ENCODE results near the gene PAFAH2. TPM values are rescaled to one million over a fixed set of nuclear protein-coding genes. Genes with fewer than 3 reads are reported as not detected.

The PAFAH2 gene
- total RNA-seq, 1 donor from 2014 or later, result 11.3 TPM

DNA sequence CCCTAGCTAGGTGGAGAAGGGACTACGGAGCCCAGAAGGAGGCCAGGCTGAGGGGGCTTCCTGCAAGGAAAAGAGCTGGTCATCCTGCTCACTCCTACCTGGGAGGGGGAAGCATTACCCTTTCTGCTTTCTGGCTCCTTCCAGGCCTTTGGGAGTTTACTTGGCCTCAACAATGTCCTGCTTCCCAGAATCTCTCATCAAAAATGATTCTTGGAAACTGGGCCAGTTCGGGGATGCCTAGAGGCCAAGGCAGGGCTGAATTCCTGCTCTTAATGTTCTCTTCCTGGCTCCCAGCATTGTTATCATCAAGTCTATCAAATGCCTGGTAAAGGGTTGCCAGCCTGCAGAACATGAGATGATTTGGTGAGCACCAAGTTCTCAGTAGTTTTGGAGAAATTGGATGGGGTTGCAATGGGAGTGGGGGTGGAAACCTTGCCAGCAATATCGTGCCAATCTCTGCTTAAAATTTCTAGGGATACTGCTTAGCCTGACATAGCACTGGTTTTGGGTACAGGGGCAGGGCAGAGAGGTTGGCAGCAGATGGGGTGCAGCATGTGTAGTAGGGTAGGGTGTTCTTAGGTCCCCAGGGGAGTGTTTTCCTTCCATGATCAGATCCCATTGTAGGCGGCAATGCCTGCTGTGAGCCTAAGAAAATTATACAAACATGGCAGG, 7.7 kb upstream of the PAFAH2 start:
- Histone ChIP-seq H3K27me3 (ENCODE audit: control insufficient read depth, insufficient read depth, low read length) (no peaks in the 10 kb centered on the region), H3K36me3 (ENCODE audit: control insufficient read depth, insufficient read depth, low read length) (no peaks in the 10 kb centered on the region), H3K4me3 (ENCODE audit: low read depth, low read length) (no peak overlapping the region)
- TF ChIP-seq, protein P1, sequence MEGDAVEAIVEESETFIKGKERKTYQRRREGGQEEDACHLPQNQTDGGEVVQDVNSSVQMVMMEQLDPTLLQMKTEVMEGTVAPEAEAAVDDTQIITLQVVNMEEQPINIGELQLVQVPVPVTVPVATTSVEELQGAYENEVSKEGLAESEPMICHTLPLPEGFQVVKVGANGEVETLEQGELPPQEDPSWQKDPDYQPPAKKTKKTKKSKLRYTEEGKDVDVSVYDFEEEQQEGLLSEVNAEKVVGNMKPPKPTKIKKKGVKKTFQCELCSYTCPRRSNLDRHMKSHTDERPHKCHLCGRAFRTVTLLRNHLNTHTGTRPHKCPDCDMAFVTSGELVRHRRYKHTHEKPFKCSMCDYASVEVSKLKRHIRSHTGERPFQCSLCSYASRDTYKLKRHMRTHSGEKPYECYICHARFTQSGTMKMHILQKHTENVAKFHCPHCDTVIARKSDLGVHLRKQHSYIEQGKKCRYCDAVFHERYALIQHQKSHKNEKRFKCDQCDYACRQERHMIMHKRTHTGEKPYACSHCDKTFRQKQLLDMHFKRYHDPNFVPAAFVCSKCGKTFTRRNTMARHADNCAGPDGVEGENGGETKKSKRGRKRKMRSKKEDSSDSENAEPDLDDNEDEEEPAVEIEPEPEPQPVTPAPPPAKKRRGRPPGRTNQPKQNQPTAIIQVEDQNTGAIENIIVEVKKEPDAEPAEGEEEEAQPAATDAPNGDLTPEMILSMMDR (IDR thresholded peaks at IDR 0.05; ENCODE audit: insufficient read depth, low read length, severe bottlenecking), result no peak
- FAIRE-seq, result no peak
- no peak for DNase-seq (ENCODE audit: low read depth)

DNA sequence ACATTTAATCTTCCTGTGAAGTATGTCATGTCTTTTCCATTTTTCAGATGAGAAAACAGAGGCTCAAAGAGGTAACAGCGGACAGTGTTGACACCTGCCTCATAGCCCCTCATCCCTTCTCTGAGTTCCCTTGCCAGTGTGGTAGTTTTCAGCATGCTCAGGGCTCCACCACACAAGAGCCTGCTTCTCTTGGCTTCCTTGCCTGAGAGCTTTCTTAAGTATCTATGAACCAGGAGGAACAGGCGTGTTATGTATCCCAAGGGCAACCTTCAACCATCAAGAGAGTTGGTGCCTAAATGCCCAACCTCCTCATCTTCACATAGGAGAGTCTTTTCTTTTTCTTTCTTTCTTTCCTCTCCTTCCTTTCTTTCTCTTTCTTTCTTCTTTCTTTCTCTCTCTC, 5.9 kb upstream of the PAFAH2 start:
- FAIRE-seq (no peak), DNase-seq (ENCODE audit: low read depth) (no peak)
- H3K36me3 ChIP-seq (ENCODE audit: control insufficient read depth, insufficient read depth, low read length), result no peaks in the 10 kb centered on the region
- H3K4me3 ChIP-seq (ENCODE audit: low read depth, low read length), result no peak overlapping the region
- TF ChIP-seq, protein P1 (IDR thresholded peaks at IDR 0.05; ENCODE audit: insufficient read depth, low read length, severe bottlenecking), result no peak
- H3K27me3 ChIP-seq (ENCODE audit: control insufficient read depth, insufficient read depth, low read length), result no peaks in the 10 kb centered on the region

DNA sequence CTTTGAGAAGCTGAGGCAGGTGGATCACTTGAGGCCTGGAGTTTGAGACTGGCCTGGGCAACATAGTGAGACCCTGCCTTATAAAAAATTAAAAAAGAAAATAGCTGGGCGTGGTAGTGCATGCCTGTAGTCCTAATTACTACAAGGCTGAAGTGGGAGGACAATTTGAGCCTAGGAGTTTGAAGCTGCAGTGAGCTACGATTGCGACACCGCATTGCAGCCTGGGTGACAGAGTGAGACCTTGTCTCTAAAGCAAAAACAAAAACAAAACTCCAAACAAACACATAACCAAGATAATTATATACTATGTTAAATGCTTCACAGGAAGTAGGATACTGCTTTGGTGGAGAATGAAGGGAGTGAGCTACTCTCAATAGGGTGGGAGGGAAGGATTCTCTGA, 5.4 kb upstream of the PAFAH2 start:
- Histone ChIP-seq H3K4me3 (ENCODE audit: low read depth, low read length) (no peak overlapping the region), H3K36me3 (ENCODE audit: control insufficient read depth, insufficient read depth, low read length) (no peaks in the 10 kb centered on the region), H3K27me3 (ENCODE audit: control insufficient read depth, insufficient read depth, low read length) (no peaks in the 10 kb centered on the region)
- FAIRE-seq (no peak), DNase-seq (ENCODE audit: low read depth) (no peak)
- TF ChIP-seq, protein P1 (IDR thresholded peaks at IDR 0.05; ENCODE audit: insufficient read depth, low read length, severe bottlenecking), result no peak

DNA sequence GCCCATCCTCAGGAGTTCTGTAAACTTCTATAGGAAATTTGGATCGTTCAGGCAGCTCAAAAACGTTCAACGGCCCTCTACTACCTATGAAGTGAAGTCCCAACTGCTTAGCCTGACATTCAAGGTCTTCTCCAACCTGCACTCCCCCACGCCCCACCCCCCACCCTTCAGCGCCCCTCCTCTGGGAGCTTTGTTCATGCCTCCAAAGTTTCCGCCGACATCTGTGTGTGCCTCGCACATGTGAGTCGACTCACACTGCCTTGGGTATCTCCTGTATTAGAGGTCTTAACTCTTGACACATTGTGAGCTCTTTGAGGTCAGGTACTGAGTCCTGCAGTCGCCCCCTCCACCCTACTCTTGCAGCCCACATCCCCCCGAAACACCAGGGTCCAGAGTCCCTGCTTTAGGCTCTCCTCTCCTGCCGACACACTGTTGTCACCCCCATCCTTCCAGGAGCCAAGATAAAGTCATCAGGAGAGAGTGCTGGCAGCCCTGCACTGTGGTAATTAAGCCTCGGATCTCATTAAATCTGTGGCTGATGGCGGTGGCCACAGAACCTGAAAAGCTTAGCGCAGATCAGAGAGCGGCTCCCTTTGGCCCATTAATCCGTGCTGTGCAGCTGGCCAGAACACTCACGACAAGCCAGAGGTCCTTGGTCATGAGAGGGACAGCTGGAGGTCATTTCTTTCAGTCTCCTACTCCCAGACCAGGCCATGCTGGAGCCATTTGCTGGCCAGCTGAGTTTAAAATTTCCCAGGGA, 1.4 kb upstream of the PAFAH2 start:
- Histone ChIP-seq H3K36me3 (ENCODE audit: control insufficient read depth, insufficient read depth, low read length) (no peaks in the 10 kb centered on the region), H3K4me3 (ENCODE audit: low read depth, low read length) (no peak overlapping the region), H3K27me3 (ENCODE audit: control insufficient read depth, insufficient read depth, low read length) (no peaks in the 10 kb centered on the region)
- FAIRE-seq (no peak), DNase-seq (ENCODE audit: low read depth) (no peak)
- TF ChIP-seq, protein P1 (IDR thresholded peaks at IDR 0.05; ENCODE audit: insufficient read depth, low read length, severe bottlenecking), result no peak

DNA sequence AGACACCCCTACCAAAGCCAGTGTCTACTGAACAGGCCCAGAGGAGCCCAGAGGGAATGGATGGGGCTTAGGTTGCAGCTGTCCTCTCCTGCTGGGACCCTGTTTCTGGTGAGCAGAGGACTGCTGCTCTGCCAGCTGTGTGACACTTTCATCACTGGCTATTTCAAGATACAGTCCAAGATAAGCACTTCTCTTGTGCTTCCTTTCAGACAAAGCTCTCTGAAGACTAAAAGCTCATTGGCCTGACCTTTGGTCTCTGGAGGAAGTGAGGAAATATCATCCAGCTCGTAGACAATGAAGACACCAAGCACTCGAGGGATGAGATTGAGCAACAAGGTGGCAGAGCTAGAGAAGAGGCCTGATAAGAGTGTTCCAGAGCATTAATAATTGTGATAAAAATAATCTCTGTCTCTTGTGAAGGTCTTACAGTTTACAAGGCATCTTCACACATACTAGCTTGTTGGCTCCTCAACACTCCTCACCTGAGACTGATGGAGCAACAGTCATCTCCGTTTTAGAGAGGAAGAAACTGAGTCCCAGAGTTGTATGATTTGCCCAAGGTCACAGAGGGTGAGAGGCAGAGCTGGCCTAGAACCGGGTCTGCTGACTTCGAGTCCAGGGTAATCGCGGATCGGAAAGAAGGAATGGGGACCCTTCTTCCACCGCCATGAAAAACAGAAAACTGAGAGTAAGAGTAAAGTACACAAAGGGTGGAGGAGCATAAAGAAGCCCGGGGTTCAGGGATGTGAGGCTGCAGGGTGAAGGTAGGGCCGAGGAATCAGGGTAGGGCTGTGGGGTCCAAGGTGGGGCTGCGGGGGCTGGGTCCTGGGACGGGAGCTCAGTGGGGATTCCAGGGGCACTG, 666 bp downstream of the PAFAH2 start:
- no peaks in the 10 kb centered on the region for H3K27me3 ChIP-seq (ENCODE audit: control insufficient read depth, insufficient read depth, low read length)
- peak overlapping the region; percentile 52 for H3K4me3 ChIP-seq (ENCODE audit: low read depth, low read length)
- TF ChIP-seq, protein P1 (IDR thresholded peaks at IDR 0.05; ENCODE audit: insufficient read depth, low read length, severe bottlenecking), result no peak
- peaks cover under 1% of the 10 kb centered on the region for H3K36me3 ChIP-seq (ENCODE audit: control insufficient read depth, insufficient read depth, low read length)
- no peak for FAIRE-seq
- peak; percentile 33 for DNase-seq (ENCODE audit: low read depth)
